Suppressor macrophage treated with lipopolysaccharide for 1 hour (primary cell): ENCODE results near the gene CCDC78.
A peak's percentile ranks its signal among the peaks of the same experiment; 100 is the strongest.

Source experiments
- DNase-seq, 3 donors: peaks; one replicate each; pipeline ENCODE4 v3.0.0-alpha.2; 2020 to 2022

The CCDC78 gene

GRCh38 chr16:722835-723633 is 3.2 kb downstream of the CCDC78 start:
- DNase-seq: no peak

GRCh38 chr16:721765-722540 is 4.3 kb downstream of the CCDC78 start:
- no peak for DNase-seq

- peak; percentile 75 to 90 (median 81) for DNase-seq
Observed at GRCh38 chr16:720990-721764, 5.1 kb downstream of the CCDC78 start, which contains the start of gene ANTKMT. Gene ANTKMT, plus strand, starts transcription at chr16:721146. Its CDS starts 129 bp downstream, at chr16:721275.

- peak; percentile 40 to 58 (median 44) for DNase-seq
Observed at GRCh38 chr16:720447-720989, 5.7 kb downstream of the CCDC78 start.

GRCh38 chr16:719815-720446 is 6.3 kb downstream of the CCDC78 start:
- DNase-seq: no peak

GRCh38 chr16:718922-719321 is 7.3 kb downstream of the CCDC78 start:
- no peak for DNase-seq

GRCh38 chr16:718389-718788 is 7.9 kb downstream of the CCDC78 start:
- DNase-seq: no peak

- no peak for DNase-seq
Observed at GRCh38 chr16:717450-718245, 8.6 kb downstream of the CCDC78 start.

GRCh38 chr16:716768-717325 is 9.4 kb downstream of the CCDC78 start:
- DNase-seq: no peak

- DNase-seq: no peak
Observed at GRCh38 chr16:716200-716568, 10.1 kb downstream of the CCDC78 start.

- DNase-seq: peak in 2 of 3 donors; percentile 34 to 56
Observed at GRCh38 chr16:715477-716199, 10.6 kb downstream of the CCDC78 start.

GRCh38 chr16:714558-715476 is 11.4 kb downstream of the CCDC78 start, which contains the start of gene METRN:
Gene METRN, plus strand, starts transcription at chr16:715118. Its CDS starts 172 bp downstream, at chr16:715290.
- peak; percentile 89 to 98 (median 96) for DNase-seq

GRCh38 chr16:714079-714478 is 12.2 kb downstream of the CCDC78 start:
- DNase-seq: no peak

- peak; percentile 62 to 81 (median 67) for DNase-seq
Observed at GRCh38 chr16:712740-713250, 13.4 kb downstream of the CCDC78 start.

- peak; percentile 83 to 94 (median 88) for DNase-seq
Observed at GRCh38 chr16:711548-712320, 14.5 kb downstream of the CCDC78 start.

- no peak for DNase-seq
Observed at GRCh38 chr16:711084-711483, 15.2 kb downstream of the CCDC78 start.

- no peak for DNase-seq
Observed at GRCh38 chr16:710500-711075, 15.7 kb downstream of the CCDC78 start.
